ENCODE results near the gene CCDC149. TPM values are rescaled to one million over a fixed set of nuclear protein-coding genes. Genes with fewer than 3 reads are reported as not detected.

Gene CCDC149
- total RNA-seq (2021; ENCODE audit: unreplicated experiment) (3.6 TPM), Bru-seq, nascent RNA (percentile 36 among the genes with signal in this experiment), BruChase-seq, experiment 1, labeled RNA remaining after a 2-hour chase (percentile 34 among the genes with signal in this experiment), BruChase-seq, experiment 2, labeled RNA remaining after a 6-hour chase (percentile 31 among the genes with signal in this experiment)
- 4.1 TPM for polyA plus RNA-seq (2012; ENCODE audit: insufficient read length)
- long read RNA-seq, partial matches to known transcripts, result 1 of 7 reads
- long read RNA-seq, other reads (novel, unspliced or antisense), result 2 of 7 reads

DNA sequence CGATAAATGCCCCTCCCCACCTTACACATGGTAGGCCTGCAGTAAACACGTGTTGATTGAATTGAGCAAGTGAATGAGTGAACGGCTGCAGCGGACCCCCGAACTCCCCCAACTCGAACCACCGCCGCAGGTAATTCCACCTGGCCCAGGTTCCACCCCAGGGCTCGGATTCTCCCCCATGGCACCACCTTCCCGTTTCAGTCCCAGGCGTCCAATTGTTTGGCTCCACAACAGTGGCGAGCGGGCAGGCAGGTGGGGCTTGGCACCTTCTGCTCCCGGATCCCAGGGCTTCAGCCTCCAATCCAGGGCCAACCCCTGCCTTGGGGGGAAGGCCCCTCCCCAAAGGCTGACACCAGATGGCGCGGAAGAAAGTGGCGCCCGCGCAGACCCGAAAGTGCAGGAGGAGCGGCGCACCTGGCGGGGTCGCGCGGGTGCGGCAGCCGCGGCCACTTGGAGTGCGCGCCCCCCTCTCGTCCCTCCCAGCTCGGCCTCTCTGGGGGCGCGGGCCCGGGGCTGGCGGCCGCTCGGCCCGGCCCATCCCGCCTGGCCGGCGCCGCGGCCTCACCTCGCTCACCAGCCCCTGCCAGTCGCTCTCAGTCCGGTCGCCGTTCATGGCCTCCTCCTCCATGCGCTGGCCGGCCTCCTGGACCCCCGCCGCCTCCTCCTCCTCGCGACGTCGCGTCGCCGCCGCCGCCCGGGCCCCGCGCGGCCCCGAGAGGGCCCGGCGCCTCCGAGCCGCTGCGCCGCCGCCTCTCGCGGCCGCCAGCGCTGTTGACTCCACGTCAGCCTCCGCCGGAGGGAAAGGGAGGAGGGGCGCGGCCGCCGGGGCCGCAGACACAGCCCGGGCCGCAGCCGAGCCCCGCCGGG lies at the start of gene CCDC149:
CCDC149 (minus strand) TSS at position 791 of the 867 bp plus-strand sequence; CDS start at position 613, 178 bp downstream.
- no peak within 1 kb of the TSS; the same call in 1 of the 2 replicates for H3K27ac ChIP-seq (ENCODE audit: low read length)
- no peaks in the 10 kb centered on the region for H3K36me3 ChIP-seq (ENCODE audit: control insufficient read depth, insufficient read depth, low read length)
- ChIA-PET POLR2A (no interaction called here), CTCF (no interaction called here)
- in situ Hi-C loops (cut with HindIII; ENCODE audit: low pct_unique_long_range_greater_than_20kb, low sequenced_read_pairs) (no loop called here), intact Hi-C loops (cut with micrococcal nuclease; ENCODE audit: unreplicated experiment) (no loop called here)
- peak; percentile 91 for ATAC-seq
- BruUV-seq (replicated peaks), result no TSS peak
- TF ChIP-seq TCF7L2 (IDR thresholded peaks at IDR 0.05; ENCODE audit: low read depth, low read length) (no peak), POLR2AphosphoS5 (IDR thresholded peaks at IDR 0.05; ENCODE audit: low read depth, low read length) (no peak), SIN3A (IDR thresholded peaks at IDR 0.05; ENCODE audit: borderline replicate concordance, insufficient read depth, low read depth, low read length) (0 out of 2 replicates have a peak, but pooled peaks have one; percentile 28)
- TF ChIP-seq, protein P1, sequence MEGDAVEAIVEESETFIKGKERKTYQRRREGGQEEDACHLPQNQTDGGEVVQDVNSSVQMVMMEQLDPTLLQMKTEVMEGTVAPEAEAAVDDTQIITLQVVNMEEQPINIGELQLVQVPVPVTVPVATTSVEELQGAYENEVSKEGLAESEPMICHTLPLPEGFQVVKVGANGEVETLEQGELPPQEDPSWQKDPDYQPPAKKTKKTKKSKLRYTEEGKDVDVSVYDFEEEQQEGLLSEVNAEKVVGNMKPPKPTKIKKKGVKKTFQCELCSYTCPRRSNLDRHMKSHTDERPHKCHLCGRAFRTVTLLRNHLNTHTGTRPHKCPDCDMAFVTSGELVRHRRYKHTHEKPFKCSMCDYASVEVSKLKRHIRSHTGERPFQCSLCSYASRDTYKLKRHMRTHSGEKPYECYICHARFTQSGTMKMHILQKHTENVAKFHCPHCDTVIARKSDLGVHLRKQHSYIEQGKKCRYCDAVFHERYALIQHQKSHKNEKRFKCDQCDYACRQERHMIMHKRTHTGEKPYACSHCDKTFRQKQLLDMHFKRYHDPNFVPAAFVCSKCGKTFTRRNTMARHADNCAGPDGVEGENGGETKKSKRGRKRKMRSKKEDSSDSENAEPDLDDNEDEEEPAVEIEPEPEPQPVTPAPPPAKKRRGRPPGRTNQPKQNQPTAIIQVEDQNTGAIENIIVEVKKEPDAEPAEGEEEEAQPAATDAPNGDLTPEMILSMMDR (IDR thresholded peaks at IDR 0.05), result no peak; the same call in 1 of the 2 replicates
- TF ChIP-seq, protein P2, sequence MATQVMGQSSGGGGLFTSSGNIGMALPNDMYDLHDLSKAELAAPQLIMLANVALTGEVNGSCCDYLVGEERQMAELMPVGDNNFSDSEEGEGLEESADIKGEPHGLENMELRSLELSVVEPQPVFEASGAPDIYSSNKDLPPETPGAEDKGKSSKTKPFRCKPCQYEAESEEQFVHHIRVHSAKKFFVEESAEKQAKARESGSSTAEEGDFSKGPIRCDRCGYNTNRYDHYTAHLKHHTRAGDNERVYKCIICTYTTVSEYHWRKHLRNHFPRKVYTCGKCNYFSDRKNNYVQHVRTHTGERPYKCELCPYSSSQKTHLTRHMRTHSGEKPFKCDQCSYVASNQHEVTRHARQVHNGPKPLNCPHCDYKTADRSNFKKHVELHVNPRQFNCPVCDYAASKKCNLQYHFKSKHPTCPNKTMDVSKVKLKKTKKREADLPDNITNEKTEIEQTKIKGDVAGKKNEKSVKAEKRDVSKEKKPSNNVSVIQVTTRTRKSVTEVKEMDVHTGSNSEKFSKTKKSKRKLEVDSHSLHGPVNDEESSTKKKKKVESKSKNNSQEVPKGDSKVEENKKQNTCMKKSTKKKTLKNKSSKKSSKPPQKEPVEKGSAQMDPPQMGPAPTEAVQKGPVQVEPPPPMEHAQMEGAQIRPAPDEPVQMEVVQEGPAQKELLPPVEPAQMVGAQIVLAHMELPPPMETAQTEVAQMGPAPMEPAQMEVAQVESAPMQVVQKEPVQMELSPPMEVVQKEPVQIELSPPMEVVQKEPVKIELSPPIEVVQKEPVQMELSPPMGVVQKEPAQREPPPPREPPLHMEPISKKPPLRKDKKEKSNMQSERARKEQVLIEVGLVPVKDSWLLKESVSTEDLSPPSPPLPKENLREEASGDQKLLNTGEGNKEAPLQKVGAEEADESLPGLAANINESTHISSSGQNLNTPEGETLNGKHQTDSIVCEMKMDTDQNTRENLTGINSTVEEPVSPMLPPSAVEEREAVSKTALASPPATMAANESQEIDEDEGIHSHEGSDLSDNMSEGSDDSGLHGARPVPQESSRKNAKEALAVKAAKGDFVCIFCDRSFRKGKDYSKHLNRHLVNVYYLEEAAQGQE (IDR thresholded peaks at IDR 0.05; ENCODE audit: insufficient read depth in 1 of 2, low read depth in 2 of 2, low read length in 1 of 2), result no peak
- no peaks in the 10 kb centered on the region for H3K9me3 ChIP-seq (ENCODE audit: control insufficient read depth, insufficient read depth, low read depth, low read length)
- no peaks in the 10 kb centered on the region for H3K27me3 ChIP-seq (ENCODE audit: control insufficient read depth, insufficient read depth, low read length)
- no peak for DNase-seq (ENCODE audit: low read depth, low spot score)
- H3K4me1 ChIP-seq (ENCODE audit: control insufficient read depth, insufficient read depth, low read length), result no peaks in the 10 kb centered on the region
- peak within 1 kb of the TSS; percentile 47 to 51 for H3K4me3 ChIP-seq (ENCODE audit: low read depth in 2 of 2, low read length in 2 of 2)

DNA sequence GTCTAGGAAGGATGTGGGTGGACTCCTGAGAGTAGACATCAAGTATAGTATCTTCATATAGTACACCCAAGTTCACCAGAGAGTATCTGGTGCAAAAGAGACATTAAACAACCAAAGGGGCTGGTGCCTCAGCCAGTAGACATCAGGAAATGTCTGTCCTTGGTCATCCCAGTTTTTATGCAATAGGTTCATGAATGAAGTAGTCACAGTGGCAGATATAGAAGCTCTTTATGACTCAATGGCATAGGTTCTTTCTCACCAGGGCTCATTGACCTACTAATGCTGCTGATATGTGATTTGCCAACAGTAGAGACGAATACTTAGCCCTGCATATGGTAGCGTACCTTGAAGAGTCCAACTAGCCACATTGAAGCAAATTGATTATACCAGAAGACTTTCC lies 45.0 kb upstream of the CCDC149 start:
- intact Hi-C loops (cut with micrococcal nuclease; ENCODE audit: unreplicated experiment), result no loop called here
- Histone ChIP-seq H3K27ac (ENCODE audit: low read length) (no peak overlapping the region), H3K4me3 (ENCODE audit: low read depth in 2 of 2, low read length in 2 of 2) (no peak overlapping the region), H3K9me3 (ENCODE audit: control insufficient read depth, insufficient read depth, low read depth, low read length) (no peaks in the 10 kb centered on the region), H3K4me1 (ENCODE audit: control insufficient read depth, insufficient read depth, low read length) (no peaks in the 10 kb centered on the region), H3K36me3 (ENCODE audit: control insufficient read depth, insufficient read depth, low read length) (no peaks in the 10 kb centered on the region), H3K27me3 (ENCODE audit: control insufficient read depth, insufficient read depth, low read length) (no peaks in the 10 kb centered on the region)
- ATAC-seq (no peak), DNase-seq (ENCODE audit: low read depth, low spot score) (no peak)
- no TSS peak for BruUV-seq (replicated peaks)
- in situ Hi-C loops (cut with HindIII; ENCODE audit: low pct_unique_long_range_greater_than_20kb, low sequenced_read_pairs), result no loop called here
- CTCF ChIA-PET, result no interaction called here
- TF ChIP-seq SIN3A (IDR thresholded peaks at IDR 0.05; ENCODE audit: borderline replicate concordance, insufficient read depth, low read depth, low read length) (no peak), POLR2AphosphoS5 (IDR thresholded peaks at IDR 0.05; ENCODE audit: low read depth, low read length) (no peak), TCF7L2 (IDR thresholded peaks at IDR 0.05; ENCODE audit: low read depth, low read length) (no peak)
- TF ChIP-seq, protein P2 (IDR thresholded peaks at IDR 0.05; ENCODE audit: insufficient read depth in 1 of 2, low read depth in 2 of 2, low read length in 1 of 2), result no peak
- TF ChIP-seq, protein P1 (IDR thresholded peaks at IDR 0.05), result no peak
- POLR2A ChIA-PET, result no interaction called here

Data from Panc1 (cell line).